Effector CD4-positive, alpha-beta T cell (primary cell): ENCODE measurements around the gene KLHL8.
"Not testable (repeated sequence)": the region's sequence is repeated elsewhere in the genome, so short reads cannot be mapped to it uniquely, and the experiment has no call there.

Experiments
- DNase-seq: peaks from one replicate; pipeline ENCODE4 v3.0.0-alpha.2; 2020

Gene KLHL8

GRCh38 chr4:87227751-87228151 lies 7.3 kb upstream of the KLHL8 start:
- DNase-seq = no peak

GRCh38 chr4:87225936-87226335 lies 5.5 kb upstream of the KLHL8 start:
- DNase-seq = no peak

DNA sequence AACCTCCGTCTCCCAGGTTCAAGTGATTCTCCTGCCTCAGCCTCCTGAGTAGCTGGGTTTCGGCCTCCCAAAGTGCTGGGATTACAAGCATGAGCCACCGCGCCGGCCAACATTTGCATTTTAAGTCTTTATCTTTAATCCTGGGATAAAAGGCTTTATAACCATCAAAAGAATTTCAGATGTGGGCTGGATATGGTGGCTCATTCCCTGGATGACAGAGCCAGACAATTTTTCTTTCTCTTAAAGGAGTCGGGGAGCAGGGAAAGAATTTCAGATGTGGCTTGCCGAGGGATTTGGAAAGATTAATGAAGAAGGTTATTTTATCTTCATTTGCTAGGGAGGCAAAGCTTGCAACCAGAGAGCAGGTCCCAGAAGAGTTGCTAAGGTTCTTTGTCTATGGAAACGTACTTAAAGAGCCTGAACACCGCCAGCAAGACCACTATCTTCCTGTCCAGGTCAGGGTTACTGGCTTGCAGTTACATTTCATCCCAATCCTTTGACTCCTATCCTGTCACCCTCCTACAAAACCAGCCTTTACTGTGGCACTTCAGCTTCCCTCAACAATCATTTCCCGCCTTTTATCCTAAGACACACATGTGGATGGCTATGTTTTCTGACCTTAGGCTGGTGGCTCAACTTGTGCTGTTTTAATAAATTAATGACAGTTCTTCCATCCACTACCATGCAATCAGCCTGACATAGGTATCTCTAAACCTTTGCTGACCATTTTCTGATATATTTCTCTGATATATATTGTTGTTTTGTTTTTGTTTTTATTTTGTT lies 3.9 kb upstream of the KLHL8 start:
- DNase-seq = no peak

DNA sequence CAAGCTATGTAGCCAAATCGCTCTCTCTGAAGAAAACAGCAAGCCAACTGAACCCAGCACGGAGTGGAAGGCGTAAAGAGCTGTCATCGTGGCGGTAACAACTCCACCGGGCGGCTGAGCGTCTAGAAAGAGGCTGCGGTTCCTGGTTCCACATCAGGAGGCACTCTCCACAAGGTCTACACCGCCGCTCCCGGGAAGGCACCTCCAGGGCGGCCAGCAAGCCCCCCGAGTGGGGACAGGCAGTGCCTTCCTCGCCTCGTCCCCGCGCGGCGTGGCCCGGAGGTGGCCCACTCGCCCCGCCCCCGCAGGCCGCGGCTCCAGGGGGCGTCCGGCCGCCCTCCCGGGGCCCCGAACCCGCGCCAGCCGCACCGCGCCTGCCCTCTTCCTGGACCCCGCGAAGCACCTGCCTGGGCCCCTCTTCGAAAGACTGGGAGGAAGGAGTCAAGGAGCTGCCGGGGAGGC lies 755 bp downstream of the KLHL8 start:
- DNase-seq = peak; percentile 31

DNA sequence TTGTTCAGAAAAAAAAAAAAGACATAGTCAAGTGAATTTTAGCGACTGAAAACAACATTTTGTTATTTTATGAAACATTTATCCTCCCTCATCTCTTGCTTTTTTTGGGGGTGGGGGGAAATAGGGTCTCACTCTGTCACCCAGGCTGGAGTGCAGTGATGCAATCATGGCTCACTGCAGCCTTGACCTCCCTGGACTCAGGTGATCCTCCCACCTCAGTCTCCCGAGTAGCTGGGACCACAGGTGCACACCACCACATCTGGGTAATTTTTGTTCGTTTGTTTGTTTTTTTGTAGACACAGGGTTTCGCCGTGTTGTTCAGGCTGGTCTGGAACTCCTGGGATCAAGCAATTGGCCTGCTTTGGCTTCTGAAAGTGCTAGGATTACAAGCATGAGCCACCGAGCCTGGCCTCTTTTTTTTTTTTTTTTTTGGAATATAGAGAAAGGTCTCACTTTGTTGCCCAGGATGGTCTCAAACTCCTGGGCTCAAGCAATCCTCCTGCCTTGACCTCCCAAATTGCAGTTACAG lies 3.1 kb downstream of the KLHL8 start:
- not testable (repeated sequence) for DNase-seq

DNA sequence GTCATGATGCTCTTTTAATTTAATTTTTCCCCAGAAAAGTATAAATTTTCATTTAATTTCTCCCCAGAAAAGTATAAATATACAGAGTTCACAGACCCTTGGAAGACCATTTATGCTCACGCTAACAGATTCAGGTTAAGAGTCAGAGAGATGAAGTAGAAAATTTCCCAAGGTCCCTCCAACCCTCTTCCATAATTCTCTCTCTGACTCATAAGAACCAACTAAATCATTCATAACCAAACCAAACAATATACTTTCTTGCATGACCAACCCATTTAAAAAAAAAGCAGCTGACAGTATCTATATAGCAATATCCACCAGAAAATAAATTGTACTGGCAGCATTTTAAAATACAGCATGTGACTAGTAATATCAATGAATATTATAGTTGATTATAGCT lies 3.9 kb downstream of the KLHL8 start:
- no peak for DNase-seq

GRCh38 chr4:87213421-87214075 lies 6.9 kb downstream of the KLHL8 start:
- DNase-seq = no peak

DNA sequence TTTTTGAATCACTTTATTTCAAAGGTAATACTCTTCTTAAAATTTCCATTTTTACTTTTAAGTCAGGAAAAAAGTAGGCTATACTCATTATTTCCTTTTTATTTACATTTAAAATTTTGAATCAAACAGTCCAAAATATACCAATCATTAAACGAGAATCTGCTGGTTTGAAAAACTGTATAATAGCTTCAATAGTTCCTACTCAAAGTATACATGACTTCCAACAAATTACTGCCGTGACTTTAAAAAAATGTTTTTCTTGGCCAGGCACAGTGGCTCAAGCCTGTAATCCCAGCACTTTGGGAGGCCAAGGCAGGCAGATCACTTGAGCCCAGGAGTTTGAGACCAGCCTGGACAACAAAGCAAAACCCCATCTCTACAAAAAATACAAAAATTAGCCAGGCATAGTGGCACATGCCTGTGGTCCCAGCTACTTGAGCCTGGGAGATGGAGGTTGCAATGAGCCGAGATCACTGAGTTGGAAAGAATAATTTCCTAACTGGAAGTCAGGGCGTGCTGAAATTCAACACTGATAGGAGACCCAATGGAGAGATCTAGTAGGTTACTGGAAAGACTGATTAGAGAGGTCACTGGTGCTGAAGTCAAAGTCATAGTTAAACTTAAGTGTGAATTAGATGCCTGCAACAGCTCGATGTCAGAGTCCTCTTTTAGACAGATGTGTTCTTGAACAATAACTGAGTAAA lies 9.0 kb downstream of the KLHL8 start:
- no peak for DNase-seq

DNA sequence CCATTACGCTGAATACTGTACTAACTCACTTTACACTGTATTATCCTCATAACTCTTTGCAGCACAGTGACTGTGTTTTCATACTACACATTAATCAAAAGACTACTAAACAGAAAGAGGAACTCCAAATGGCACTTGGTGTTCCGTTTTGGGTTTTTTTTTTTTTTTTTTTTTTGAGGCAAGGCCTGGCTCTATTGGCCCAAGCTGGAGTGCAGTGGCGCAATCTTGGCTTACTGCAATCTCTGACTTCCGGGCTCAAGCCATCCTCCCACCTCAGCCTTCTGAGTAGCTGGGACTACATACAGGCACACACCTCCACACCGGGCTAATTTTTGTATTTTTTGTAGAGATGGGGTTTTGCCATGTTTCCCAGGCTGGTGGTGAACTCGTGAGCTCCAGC lies 10.7 kb downstream of the KLHL8 start:
- no peak for DNase-seq

DNA sequence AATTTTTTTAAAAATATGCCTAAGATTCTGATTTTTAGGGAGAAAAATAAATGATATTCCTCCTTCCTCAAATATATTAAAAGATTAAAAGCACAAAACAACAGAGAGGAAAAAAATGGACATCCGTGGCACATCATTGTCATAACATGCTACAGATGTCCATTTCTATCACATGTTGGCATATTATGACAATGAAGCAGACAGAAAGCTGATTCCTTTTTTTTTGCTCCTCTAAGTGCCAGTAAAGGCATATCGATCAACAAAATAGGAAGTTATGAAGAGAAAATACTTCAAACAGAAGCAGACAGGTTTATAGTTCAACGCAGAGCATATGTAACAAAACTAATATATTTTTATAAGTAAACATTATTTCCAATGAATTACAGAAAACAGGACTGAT lies 11.2 kb downstream of the KLHL8 start:
- DNase-seq = no peak

DNA sequence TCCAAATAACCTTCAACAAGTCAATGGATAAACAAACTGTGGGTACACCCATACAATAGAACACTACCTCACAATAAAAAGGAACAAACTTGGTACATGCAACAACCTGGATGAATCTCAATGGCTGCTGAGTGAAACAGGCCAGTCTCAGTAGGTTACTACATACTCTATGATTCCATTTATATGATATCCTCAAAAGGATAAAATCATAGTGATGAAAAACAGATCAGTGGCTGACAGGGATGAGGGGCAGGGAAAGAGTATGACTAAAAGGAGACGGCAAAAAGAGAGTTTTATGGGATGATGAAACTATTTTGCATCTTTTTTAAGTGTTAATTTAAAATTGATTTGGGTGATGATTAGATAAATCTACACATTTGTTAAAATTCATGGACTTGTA lies 15.9 kb downstream of the KLHL8 start:
- DNase-seq = no peak

- DNase-seq = no peak
Observed at GRCh38 chr4:87196927-87197326, 23.5 kb downstream of the KLHL8 start.

DNA sequence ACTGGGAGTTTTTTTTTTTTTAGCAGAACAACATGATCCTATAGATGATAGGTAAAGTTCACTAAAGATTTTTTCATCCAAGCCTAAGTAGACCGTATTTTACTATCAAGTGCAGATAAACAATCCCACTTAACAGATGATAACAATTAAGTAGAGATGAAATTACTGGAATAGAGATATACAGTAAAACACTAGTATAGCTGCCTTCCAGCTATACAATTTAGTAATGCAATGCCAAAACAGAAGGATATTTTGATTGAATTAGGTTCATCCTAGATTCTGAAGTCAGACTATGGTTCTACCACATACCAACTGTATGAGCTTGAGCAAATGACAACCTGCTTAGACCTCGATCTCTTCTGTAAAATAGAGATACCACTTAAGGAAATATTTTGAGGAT lies 24.3 kb downstream of the KLHL8 start:
- DNase-seq = no peak

DNA sequence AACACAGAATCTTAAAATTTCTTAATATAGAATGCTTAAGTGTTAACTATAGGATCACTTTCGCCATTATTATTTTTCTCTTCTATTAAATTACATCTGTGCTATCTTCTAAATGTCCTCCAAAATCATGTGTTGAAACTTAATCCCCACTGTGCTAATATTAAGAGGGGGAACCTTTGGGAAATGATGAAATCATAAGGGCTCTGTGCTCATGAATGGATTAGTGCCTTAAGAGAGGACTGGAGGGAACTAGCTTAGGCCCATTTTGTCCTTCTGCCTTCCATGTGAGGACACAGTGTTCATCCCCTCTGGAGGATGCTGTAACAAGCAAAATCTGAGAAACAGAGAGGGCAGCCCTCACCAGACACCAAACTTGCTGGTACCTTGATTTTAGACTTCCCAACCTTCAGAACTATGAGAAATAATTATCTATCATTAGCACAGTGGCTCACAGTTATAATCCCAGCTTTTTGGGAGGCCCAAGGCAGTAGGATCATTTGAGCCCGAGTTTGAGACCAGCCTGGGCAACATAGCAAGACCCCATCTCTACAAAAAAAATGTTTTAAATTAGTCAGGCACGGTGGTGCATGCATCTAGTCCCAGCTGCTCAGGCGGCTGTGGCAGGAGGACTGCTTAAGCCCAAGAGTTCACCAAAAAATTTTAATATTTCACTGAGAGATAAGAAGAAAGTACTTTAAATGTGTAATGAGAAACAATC lies 26.3 kb downstream of the KLHL8 start:
- no peak for DNase-seq

- DNase-seq = no peak
Observed at GRCh38 chr4:87192145-87192919, 28.1 kb downstream of the KLHL8 start.

GRCh38 chr4:87188932-87189331 lies 31.5 kb downstream of the KLHL8 start:
- DNase-seq = no peak

DNA sequence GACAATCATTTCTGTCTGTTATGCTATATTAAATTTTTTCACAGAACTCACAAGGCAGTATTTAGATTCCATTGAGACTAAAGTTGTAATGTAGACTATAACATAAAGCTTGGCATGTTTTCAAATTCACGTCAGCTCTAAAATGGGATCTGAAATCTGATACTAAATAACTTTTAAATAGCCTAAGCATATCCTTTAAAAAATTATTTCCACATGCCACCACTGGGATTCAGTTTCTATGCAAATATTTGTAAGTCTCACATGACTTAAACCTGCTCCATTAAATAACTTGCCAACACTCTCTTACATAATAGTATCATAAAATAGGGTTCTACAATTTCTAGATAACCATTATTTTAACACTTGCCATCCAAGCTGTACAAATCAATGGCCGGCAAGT lies 32.4 kb downstream of the KLHL8 start:
- no peak for DNase-seq

DNA sequence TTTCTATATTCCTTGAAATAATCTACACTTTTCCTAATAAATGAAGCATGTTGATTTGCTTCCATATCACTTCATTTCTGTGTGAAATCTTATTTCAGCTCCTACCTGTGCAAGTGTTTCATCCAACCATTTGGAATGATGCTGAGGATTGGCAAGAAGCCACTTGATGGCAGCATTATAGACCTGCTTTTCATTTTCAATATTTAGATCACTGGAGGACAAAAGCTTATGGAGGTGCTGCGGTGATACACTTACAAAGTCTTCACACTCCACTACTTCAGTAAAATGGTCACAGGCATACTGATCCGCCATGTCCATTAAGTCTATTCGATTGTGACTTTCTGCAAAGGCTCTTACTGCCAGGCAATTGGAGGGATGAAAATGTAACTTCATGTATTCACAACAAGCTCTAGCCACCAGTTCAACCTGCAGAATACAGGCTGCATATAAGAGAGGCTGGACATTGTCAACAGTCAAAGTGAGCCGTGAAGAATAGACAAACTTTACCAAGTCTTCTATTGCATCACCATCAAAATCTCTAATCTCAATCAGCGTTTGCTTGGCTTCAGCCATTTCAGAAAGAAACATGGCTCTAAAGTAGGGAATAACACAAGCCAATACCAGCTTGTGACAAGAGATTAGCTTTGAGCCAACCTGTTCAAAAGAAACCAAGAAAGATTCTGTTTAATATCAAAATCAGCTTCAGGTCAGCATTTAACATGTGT lies 35.1 kb downstream of the KLHL8 start:
- no peak for DNase-seq

DNA sequence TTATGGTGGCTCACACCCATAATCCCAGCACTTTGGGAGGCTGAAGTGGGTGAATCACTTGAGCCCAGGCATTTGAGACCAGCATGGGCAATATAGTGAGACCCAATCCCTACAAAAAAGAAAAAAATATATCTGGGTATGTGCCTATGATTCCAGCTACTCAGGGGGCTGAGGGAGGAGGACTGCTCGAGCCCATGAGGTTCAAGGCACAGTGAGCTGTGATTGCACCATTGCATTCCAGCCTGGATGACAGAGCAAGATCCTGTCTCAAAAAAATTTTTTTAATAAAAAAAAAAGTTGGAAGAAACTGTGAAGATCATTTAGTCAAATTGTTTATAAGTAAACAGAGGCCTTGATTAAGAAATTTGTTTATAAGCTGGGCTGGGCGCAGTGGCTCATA lies 39.7 kb downstream of the KLHL8 start:
- DNase-seq = no peak

DNA sequence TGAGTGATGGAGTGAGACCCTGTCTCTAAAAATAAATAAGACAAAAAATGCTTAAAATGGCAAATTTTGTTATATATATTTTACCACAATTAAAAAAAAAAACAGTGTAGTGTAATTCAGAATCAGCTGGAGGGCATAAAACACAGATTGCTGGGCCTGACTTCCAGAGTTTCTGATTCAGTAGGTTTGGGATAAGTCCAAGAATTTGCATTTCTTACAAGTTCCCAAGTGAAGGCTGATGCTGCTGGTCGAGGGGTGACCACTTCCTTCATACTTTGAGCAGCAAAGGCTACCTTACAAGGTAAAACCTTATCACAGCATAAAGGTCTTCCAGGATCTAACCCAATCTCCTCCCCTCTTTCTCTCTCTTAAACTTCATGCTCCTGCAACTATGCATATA lies 40.7 kb downstream of the KLHL8 start:
- DNase-seq = no peak

- no peak for DNase-seq
Observed at GRCh38 chr4:87174672-87175071, 45.7 kb downstream of the KLHL8 start.
